ENCODE measurements around the gene SDHC. TPM values are rescaled to one million over a fixed set of nuclear protein-coding genes. Genes with fewer than 3 reads are reported as not detected.

SDHC gene
- total RNA-seq, 3 donors from 2014 or later: 194 to 244 (median 244) TPM

GRCh38 chr1:161287482-161288054 lies 26.6 kb upstream of the SDHC start:
- H3K4me3 ChIP-seq: no peak overlapping the region
- no peaks in the 10 kb centered on the region for H3K9me3 ChIP-seq
- ATAC-seq: peak; percentile 85
- no peaks in the 10 kb centered on the region for H3K4me1 ChIP-seq (ENCODE audit: low read depth)
- intact Hi-C loops (cut with DNase I, micrococcal nuclease): no loop called here
- TF ChIP-seq, protein P1, sequence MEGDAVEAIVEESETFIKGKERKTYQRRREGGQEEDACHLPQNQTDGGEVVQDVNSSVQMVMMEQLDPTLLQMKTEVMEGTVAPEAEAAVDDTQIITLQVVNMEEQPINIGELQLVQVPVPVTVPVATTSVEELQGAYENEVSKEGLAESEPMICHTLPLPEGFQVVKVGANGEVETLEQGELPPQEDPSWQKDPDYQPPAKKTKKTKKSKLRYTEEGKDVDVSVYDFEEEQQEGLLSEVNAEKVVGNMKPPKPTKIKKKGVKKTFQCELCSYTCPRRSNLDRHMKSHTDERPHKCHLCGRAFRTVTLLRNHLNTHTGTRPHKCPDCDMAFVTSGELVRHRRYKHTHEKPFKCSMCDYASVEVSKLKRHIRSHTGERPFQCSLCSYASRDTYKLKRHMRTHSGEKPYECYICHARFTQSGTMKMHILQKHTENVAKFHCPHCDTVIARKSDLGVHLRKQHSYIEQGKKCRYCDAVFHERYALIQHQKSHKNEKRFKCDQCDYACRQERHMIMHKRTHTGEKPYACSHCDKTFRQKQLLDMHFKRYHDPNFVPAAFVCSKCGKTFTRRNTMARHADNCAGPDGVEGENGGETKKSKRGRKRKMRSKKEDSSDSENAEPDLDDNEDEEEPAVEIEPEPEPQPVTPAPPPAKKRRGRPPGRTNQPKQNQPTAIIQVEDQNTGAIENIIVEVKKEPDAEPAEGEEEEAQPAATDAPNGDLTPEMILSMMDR (IDR thresholded peaks at IDR 0.05): no peak
- peak in 1 of 3 donors; percentile 14 for DNase-seq
- H3K36me3 ChIP-seq (ENCODE audit: low read depth): no peaks in the 10 kb centered on the region

DNA sequence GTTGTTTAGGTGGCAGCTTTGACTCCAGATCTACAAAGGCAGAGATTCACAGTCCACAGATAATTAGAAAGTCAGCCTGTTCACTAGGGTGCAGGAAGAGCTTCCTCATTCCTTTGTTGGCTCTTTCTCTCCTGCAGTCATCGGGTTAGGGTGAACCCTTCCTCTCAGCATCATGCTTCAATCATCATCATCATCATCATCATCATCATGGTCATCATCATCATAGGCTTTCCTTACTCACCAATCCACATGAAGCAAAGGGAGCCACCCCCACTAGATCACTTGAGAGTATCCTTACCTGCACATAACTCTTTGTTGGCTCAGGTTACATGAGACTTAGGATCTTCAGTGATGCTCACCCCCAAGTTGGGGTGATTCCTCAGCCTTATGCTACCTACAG lies 23.4 kb upstream of the SDHC start:
- H3K36me3 ChIP-seq (ENCODE audit: low read depth): no peaks in the 10 kb centered on the region
- intact Hi-C loops (cut with DNase I, micrococcal nuclease): loop anchor here in 1 of 2 donors (5.0 kb wide), 1 partner anchor 63 kb away; the partner anchor contains the start of gene TOMM40L
- no peak overlapping the region for H3K4me3 ChIP-seq
- H3K4me1 ChIP-seq (ENCODE audit: low read depth): no peaks in the 10 kb centered on the region
- H3K9me3 ChIP-seq: no peaks in the 10 kb centered on the region
- TF ChIP-seq, protein P1 (IDR thresholded peaks at IDR 0.05): no peak
- DNase-seq (no peak), ATAC-seq (no peak)

DNA sequence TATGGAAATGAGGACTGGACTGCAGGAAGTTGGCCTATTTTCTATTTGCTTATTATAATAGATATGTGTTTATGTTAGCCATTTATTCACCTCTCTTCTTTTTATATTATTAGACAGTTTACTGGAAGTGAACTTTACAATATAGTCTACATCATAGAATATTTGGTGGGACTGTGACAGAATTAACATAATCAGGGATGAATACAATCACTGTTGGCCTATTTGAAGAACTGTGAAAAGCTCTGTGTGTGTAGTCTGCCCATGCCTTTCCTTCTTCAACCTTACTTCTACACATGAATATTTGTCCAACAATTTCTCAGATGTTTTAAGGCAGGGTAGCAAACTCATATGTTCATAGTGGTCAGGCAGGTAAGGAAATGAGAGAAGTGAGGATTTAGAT lies 16.8 kb upstream of the SDHC start:
- intact Hi-C loops (cut with DNase I, micrococcal nuclease): no loop called here
- ATAC-seq: no peak
- TF ChIP-seq, protein P1 (IDR thresholded peaks at IDR 0.05): no peak

DNA sequence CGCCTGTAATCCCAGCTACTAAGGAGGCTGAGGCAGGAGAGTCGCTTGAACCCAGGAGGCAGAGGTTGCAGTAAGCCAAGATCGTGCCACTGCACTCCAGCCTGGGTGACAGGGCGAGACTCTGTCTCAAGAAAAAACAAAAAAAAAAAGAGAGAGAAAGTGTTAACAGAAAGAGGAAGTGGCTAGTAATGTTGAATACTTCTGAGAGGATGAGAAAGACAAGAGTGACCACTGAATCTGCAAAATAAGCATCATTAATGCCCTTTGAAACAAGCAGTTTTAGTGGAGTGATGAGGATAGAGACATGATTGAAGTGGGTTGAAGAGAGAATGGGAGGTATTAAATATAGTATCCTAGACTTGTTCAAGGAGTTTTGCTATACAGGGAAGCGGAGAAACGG lies 16.1 kb upstream of the SDHC start:
- Histone ChIP-seq H3K36me3 (ENCODE audit: low read depth) (no peaks in the 10 kb centered on the region), H3K4me1 (ENCODE audit: low read depth) (no peaks in the 10 kb centered on the region), H3K9me3 (no peaks in the 10 kb centered on the region), H3K4me3 (no peak overlapping the region)
- no peak for ATAC-seq
- TF ChIP-seq, protein P1 (IDR thresholded peaks at IDR 0.05): no peak
- intact Hi-C loops (cut with DNase I, micrococcal nuclease): no loop called here
- no peak for DNase-seq

More for the DNA sequence above, 16.8 kb upstream of the SDHC start:
- Histone ChIP-seq H3K9me3 (no peaks in the 10 kb centered on the region), H3K36me3 (ENCODE audit: low read depth) (no peaks in the 10 kb centered on the region), H3K4me1 (ENCODE audit: low read depth) (no peaks in the 10 kb centered on the region), H3K4me3 (no peak overlapping the region)
- DNase-seq: no peak

DNA sequence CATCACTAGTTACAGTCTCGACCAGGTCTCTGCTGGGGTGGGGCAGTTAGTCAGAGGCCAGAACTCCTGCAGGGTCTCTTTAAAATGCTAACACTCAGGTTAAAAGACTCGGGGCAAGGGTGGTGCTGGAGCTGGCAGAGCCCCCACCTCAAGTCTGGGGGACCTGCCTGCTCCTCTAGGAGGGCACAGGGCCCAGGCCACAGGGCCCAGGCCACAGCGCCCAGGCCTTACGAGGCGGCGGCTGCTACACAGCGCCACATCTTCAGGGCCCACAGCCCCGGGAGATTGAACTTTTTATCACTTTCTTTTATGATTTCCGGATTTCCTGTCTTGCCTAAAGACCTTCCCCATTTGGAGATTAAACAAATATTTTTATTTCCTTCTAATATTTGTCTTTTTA lies 14.8 kb upstream of the SDHC start:
- H3K36me3 ChIP-seq (ENCODE audit: low read depth): no peaks in the 10 kb centered on the region
- H3K4me3 ChIP-seq: no peak overlapping the region
- no peaks in the 10 kb centered on the region for H3K9me3 ChIP-seq
- TF ChIP-seq, protein P1 (IDR thresholded peaks at IDR 0.05): no peak
- ATAC-seq: no peak
- DNase-seq: no peak
- no peaks in the 10 kb centered on the region for H3K4me1 ChIP-seq (ENCODE audit: low read depth)
- intact Hi-C loops (cut with DNase I, micrococcal nuclease): no loop called here

GRCh38 chr1:161300478-161300877 lies 13.7 kb upstream of the SDHC start:
- Histone ChIP-seq H3K4me1 (ENCODE audit: low read depth) (peaks cover 8% of the 10 kb centered on the region), H3K4me3 (no peak overlapping the region), H3K36me3 (ENCODE audit: low read depth) (no peaks in the 10 kb centered on the region), H3K9me3 (no peaks in the 10 kb centered on the region)
- ATAC-seq: no peak
- intact Hi-C loops (cut with DNase I, micrococcal nuclease): no loop called here
- no peak for DNase-seq
- TF ChIP-seq, protein P1 (IDR thresholded peaks at IDR 0.05): no peak
